ENCODE results near the gene CRYBG1.

DNA sequence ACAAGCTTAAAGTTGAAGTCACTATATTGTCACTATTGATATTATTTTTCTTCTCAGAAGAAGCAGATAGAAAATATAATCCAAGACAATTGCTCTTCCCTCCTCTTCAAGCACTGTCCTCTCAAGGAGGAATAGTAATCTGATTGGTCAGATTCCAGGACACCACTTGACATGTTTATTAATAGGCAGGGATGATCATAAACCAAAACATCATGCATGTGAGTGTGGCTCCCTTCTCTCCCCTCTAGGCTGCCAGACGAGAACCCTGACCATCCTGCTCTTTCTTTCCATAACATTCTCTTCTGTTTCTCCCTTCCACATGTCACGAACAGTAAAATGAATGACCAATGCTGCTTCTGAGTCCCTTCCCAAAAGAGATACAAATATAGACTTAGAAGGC is 42.5 kb upstream of the CRYBG1 start:
- TF ChIP-seq, protein P1, sequence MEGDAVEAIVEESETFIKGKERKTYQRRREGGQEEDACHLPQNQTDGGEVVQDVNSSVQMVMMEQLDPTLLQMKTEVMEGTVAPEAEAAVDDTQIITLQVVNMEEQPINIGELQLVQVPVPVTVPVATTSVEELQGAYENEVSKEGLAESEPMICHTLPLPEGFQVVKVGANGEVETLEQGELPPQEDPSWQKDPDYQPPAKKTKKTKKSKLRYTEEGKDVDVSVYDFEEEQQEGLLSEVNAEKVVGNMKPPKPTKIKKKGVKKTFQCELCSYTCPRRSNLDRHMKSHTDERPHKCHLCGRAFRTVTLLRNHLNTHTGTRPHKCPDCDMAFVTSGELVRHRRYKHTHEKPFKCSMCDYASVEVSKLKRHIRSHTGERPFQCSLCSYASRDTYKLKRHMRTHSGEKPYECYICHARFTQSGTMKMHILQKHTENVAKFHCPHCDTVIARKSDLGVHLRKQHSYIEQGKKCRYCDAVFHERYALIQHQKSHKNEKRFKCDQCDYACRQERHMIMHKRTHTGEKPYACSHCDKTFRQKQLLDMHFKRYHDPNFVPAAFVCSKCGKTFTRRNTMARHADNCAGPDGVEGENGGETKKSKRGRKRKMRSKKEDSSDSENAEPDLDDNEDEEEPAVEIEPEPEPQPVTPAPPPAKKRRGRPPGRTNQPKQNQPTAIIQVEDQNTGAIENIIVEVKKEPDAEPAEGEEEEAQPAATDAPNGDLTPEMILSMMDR (IDR thresholded peaks at IDR 0.05; ENCODE audit: extremely low read depth in 1 of 2, insufficient read depth in 1 of 2, low read depth in 1 of 2, low read length in 2 of 2), result no peak
- TF ChIP-seq POLR2AphosphoS5 (IDR thresholded peaks at IDR 0.05; ENCODE audit: insufficient read depth, low read depth, low read length) (no peak), POLR2A (IDR thresholded peaks at IDR 0.05; ENCODE audit: low read depth, low read length) (no peak), EZH2 (IDR thresholded peaks at IDR 0.05; ENCODE audit: borderline replicate concordance, low read depth, low read length, severe bottlenecking) (no peak), MAX (IDR thresholded peaks at IDR 0.05; ENCODE audit: insufficient read depth, insufficient read length) (no peak), GATA2 (IDR thresholded peaks at IDR 0.05; ENCODE audit: insufficient read depth, insufficient read length, low read depth, low read length) (no peak)
